ENCODE measurements around the gene FRMD4A.

FRMD4A gene

GRCh38 chr10:13773496-13774170 lies 557.1 kb downstream of the FRMD4A start:
- Histone ChIP-seq H3K27me3 (ENCODE audit: insufficient read depth, poor library complexity, severe bottlenecking) (no peaks in the 10 kb centered on the region), H3K27ac (replicated peaks) (no peak overlapping the region), H3K4me3 (replicated peaks; ENCODE audit: insufficient read depth, low read length) (no peak overlapping the region)
- no peak for DNase-seq (ENCODE audit: low read depth in 1 of 2, low spot score in 1 of 2)
- TF ChIP-seq CTCF (IDR thresholded peaks at IDR 0.05; ENCODE audit: insufficient read depth, low read length) (no peak), POLR2AphosphoS5 (IDR thresholded peaks at IDR 0.05; ENCODE audit: low read depth) (no peak), GABPA (IDR thresholded peaks at IDR 0.05; ENCODE audit: low read depth) (no peak), REST (IDR thresholded peaks at IDR 0.05; ENCODE audit: insufficient replicate concordance, low read depth) (no peak), SPI1 (IDR thresholded peaks at IDR 0.05; ENCODE audit: borderline replicate concordance, low read depth) (no peak)

- no peak for TF ChIP-seq REST (IDR thresholded peaks at IDR 0.05; ENCODE audit: insufficient replicate concordance, low read depth)
- TF ChIP-seq POLR2AphosphoS5 (IDR thresholded peaks at IDR 0.05; ENCODE audit: low read depth) = no peak
- TF ChIP-seq CTCF (IDR thresholded peaks at IDR 0.05; ENCODE audit: insufficient read depth, low read length) = no peak
- TF ChIP-seq SPI1 (IDR thresholded peaks at IDR 0.05; ENCODE audit: borderline replicate concordance, low read depth) = no peak
- no peak for TF ChIP-seq GABPA (IDR thresholded peaks at IDR 0.05; ENCODE audit: low read depth)
- Histone ChIP-seq H3K27me3 (ENCODE audit: insufficient read depth, poor library complexity, severe bottlenecking) (no peaks in the 10 kb centered on the region), H3K4me3 (replicated peaks; ENCODE audit: insufficient read depth, low read length) (no peak overlapping the region), H3K27ac (replicated peaks) (no peak overlapping the region)
- no peak for DNase-seq (ENCODE audit: low read depth in 1 of 2, low spot score in 1 of 2)
Observed at GRCh38 chr10:13773043-13773442, 557.7 kb downstream of the FRMD4A start.

- DNase-seq (ENCODE audit: low read depth in 1 of 2, low spot score in 1 of 2) = no peak
- Histone ChIP-seq H3K27me3 (ENCODE audit: insufficient read depth, poor library complexity, severe bottlenecking) (no peaks in the 10 kb centered on the region), H3K4me3 (replicated peaks; ENCODE audit: insufficient read depth, low read length) (no peak overlapping the region), H3K27ac (replicated peaks) (no peak overlapping the region)
- TF ChIP-seq CTCF (IDR thresholded peaks at IDR 0.05; ENCODE audit: insufficient read depth, low read length) (no peak), GABPA (IDR thresholded peaks at IDR 0.05; ENCODE audit: low read depth) (no peak), SPI1 (IDR thresholded peaks at IDR 0.05; ENCODE audit: borderline replicate concordance, low read depth) (no peak)
Observed at GRCh38 chr10:13771992-13772391, 558.7 kb downstream of the FRMD4A start.

Data from HL-60 (cell line).